Measurements from ENCODE around the gene CADM4.
"Not testable (repeated sequence)": the region's sequence is repeated elsewhere in the genome, so short reads cannot be mapped to it uniquely, and the experiment has no call there.

CADM4 gene

GRCh38 chr19:43639519-43640423 lies at the start of gene CADM4:
Gene CADM4 (minus strand): TSS chr19:43639850. CDS start chr19:43639790, 60 bp downstream.
- no peak for DNase-seq

DNA sequence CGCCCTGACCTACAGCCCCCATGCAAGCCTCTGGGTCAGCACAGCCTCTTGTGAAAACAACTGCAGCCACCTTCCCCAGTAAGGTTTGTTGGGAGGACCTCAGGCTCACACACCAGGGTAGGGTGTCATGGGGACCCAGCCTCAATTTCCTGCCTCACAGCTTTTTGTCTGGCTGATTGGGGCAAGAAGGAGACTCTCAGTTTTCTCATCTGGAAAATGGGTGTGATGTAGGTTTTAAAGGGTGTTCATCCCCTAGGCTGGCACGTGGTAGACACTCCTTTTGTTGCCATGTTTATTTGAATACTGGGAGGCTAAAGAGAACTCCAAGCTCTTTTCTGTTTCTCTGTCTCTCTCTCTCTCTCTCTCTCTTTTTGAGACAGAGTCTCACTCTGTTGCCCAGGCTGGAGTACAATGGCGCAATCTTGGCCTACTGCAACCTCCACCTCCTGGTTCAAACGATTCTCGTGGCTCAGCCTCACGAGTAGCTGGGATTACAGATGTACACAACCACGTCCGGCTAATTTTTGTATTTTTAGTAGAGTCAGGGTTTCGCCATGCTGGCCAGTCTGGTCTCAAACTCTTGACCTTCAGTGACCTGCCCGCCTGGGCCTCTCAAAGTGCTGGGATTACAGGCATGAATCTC lies 48.5 kb upstream of the CADM4 start:
- no peak for DNase-seq

- no peak for DNase-seq
These were observed 48.0 kb upstream of the CADM4 start for GRCh38 chr19:43687660-43687997.

DNA sequence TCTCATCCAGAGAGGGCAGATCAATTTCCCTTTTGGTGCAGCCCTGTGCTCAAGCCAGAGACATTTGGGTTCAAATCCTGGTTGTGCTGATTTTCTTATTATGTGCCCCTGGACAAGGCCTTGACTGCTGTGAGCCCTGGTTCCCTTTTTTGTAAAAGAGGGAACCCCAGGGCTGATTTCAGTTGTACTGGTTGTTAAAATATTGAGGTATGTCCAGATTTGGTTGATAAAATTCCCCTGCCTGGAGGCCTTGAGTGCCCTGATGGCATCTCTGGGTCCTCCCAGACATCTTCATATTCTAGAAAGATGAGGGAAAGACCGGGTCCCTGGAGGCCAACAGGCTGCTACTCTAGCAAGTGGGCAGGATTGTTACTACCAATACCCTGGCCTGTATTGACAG lies 44.7 kb upstream of the CADM4 start:
- no peak for DNase-seq

DNA sequence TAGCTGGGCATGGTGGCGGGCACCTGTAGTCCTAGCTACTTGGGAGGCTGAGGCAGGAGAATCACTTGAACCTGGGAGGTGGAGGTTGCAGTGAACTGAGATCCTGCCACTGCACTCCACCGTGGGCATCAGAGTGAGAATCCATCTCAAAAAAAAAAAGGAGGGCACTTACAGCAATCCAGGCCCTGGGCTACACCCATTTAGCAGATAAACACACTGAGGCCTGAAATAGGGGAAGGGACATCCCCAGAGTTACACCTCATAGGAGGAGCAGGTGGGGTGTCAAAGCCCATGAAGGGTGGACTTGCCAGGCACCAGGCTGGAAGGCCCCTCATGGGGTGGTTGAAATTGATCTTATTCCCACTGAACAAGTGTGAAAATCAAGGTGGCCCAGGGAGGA lies 44.3 kb upstream of the CADM4 start:
- no peak for DNase-seq

- DNase-seq = no peak
These were observed 43.4 kb upstream of the CADM4 start for GRCh38 chr19:43682824-43683661.

- not testable (repeated sequence) for DNase-seq
These were observed 42.6 kb upstream of the CADM4 start for GRCh38 chr19:43682269-43682668.

GRCh38 chr19:43681821-43682220 lies 42.2 kb upstream of the CADM4 start:
- DNase-seq = no peak

- DNase-seq = peak; percentile 46
These were observed 39.0 kb upstream of the CADM4 start for GRCh38 chr19:43678512-43679261.

DNA sequence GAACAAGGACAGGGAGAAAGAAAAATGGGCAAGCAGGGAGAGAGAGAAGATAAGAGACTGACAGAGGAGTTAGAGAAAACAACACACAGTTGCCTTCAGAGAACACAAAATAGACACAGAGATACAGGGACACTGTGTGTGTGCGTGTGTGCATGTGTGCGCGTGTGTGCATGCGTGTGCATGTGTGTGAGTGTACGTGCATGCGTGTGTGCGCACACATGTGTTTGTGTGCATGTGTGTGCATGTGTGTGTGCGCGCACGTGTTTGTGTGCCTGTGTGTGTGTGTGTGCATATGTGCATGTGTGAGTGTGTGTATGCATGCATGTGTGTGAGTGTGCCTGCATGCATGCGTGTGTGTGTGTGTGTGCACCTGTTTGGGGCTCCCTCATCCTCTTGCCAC lies 36.3 kb upstream of the CADM4 start:
- no peak for DNase-seq

GRCh38 chr19:43675269-43675879 lies 35.7 kb upstream of the CADM4 start:
- peak; percentile 69 for DNase-seq

DNA sequence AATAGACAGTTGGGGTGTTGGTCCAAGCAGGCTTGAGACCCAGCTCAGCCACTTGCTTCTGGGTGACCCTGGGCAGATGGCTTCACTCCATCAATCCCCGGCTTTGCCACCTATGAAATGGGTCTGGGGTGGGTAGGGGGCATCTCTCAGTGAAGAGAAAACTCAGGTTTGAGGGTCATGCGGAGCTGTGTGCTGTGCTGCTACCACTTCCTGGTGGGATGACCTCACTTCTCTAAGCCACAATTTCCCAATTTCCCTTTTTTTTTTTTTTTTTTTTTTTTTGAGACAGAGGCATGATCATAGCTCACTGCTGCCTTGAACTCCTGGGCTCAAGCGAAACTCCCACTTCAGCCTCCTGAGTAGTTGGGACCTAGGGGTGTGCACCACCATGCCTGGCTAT lies 34.9 kb upstream of the CADM4 start:
- peak; percentile 40 for DNase-seq

- DNase-seq = no peak
These were observed 34.5 kb upstream of the CADM4 start for GRCh38 chr19:43674183-43674582.

DNA sequence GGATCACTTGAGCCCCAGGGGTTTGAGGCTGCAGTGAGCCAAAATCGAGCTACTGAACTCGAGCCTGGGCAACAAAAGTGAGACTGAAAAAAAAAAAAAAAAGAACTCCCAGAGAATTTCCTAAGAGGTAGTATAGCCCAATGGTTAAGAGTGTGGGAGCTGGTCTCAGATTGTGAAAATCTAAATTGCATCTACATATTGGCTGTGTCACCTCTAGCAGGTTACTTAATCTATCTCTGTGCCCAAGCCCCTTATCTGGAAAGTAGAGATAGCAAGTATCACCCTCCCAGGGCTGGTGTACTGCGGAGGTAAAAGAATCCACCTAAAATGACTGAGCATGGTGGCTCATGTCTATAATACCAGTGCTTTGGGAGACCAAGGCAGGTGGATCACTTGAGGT lies 34.0 kb upstream of the CADM4 start:
- DNase-seq = no peak

- no peak for DNase-seq
These were observed 32.5 kb upstream of the CADM4 start for GRCh38 chr19:43672061-43672679.

DNA sequence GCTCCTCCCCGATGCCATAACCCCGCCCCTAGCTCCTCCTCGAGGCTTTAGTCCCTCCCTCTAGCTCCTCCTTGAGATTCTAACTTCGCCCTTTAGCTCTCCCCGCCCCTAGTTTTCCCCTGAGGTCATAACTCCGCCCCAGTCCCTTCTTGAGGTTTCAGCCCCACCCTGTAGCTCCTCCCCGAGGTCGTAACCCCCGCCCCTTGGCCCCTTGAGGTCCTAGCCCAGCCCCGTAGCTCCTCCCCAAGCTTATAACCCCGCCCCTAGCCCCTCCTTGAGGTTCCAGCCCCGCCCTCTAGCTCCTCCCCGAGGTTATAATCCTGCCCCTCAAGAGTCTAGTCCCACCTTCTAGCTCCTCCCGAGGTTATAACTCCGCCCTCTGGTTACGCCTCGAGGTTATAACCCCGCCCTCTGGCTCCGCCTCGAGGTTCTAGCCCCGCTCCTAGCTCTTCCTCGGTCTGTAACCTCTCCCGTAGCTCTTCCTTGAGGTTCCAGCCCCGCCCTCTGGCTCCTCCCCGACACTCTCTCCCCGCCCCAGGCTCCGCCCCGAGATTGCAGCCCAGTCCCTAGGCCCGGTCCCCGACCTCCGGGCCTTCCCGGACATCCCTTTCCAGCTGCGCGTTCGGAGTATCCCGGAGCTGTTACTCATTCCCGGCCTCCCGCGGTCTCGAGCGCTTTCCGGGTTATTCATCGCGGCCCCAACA lies 28.9 kb upstream of the CADM4 start:
- peak; percentile 99 for DNase-seq

DNA sequence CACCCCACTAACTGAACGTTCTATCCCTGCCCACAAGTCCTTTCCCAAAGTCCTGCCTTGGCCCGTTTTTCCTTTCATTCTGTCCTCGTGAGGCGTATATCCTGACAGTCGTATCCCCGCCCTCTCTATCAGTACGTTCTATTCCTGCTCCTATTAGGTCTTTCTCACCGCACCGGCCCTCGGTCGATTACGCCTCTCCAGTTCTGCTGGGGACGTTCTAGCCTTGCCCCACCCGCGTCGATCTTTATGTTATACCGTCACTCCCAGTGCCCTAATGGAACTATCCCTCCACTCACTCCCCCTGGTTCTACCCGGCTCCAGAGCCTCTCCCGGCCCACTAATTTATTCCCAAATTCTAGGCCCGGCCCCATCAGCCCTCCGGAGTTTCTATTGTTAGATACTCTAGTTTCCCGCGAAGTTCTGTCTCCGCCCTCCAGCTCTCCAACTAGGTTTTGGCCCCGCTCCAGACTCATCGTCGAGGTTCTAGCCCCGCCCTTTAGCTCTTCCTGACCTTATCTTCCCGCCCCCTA lies 28.3 kb upstream of the CADM4 start:
- DNase-seq = no peak

DNA sequence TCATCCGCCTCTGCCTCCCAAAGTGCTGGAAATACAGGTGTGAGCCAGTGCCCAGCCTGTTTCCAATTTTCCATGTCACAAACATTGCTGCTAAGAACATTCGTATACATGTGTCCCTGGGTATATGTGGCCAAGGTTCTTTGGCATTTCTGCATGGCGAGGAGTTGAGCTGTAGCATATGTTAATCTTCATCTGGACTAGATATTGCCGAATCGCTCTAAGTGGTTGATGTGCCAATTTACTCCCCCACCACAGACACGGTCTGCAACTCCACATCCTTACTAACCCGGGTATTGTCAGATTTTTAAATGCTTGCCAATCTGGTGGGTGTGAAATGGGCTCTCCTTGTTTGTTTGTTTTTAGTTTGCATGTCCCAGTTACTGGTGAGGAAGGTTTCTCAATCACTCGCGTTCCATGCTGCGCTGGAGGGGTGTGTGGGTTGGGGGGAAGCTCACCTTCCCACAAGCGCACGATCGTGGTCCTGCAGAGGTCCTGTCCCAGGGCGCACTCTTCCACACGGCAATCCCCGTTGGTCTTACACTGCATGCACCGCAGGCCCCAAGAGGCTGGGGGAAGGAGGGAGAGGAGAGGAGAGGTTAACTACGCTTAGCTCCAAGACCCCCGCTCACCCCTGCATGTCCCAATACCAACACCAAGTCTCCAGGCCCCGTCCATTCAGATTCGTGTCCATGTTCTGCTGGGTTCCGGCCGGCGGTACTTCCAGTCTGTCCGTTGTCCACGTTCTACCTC lies 27.7 kb upstream of the CADM4 start:
- DNase-seq = no peak

- DNase-seq = no peak
These were observed 24.4 kb upstream of the CADM4 start for GRCh38 chr19:43664018-43664417.

DNA sequence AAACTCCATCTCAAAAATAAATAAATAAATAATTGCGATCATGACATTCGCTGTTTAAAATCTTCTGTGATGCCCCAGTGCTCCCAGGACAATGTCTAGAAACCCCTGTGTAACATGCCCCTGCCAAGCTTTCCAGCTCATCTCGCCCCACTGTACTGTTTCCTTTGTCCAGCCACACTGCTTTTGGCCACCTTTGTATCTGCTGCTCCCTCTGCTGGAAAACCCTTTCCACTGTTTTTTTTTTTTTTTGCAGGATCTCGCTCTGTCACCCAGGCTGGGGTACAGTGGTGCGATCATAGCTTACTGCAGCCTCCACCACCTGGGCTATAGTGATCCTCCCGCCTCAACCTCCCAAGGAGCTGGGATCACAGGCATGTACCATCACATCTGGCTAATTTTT lies 22.8 kb upstream of the CADM4 start:
- peak; percentile 11 for DNase-seq
